Umbilical cord (tissue), 2 donors: Measurements from ENCODE around the gene CLCNKA. TPM values are rescaled to one million over a fixed set of nuclear protein-coding genes. Genes with fewer than 3 reads are reported as not detected.
A peak's percentile ranks its signal among the peaks of the same experiment; 100 is the strongest.
"Not testable (repeated sequence)": the region's sequence is repeated elsewhere in the genome, so short reads cannot be mapped to it uniquely, and the experiment has no call there.

Experiments used
- DNase-seq: peaks from one replicate; pipeline ENCODE4 v3.0.0-alpha.2; 2015; ENCODE audit warnings: low spot score
- total RNA-seq: library from RNA; depleted of rRNA; stranded (reverse); fragments of >200 nt; gene quantifications from one replicate; pipeline ENCODE4 v1.2.3, GENCODE V29; 2014; ENCODE audit warnings: low replicate concordance; ENCODE audit not compliant: insufficient read depth

The CLCNKA gene
- total RNA-seq, 1 donor from 2014 or later, result not detected

GRCh38 chr1:16042096-16042495 is 20.3 kb downstream of the CLCNKA start:
- no peak for DNase-seq

GRCh38 chr1:16042654-16043053 is 20.8 kb downstream of the CLCNKA start:
- not testable (repeated sequence) for DNase-seq

- DNase-seq, result no peak
These were observed 21.7 kb downstream of the CLCNKA start, which contains the start of gene CLCNKB for GRCh38 chr1:16043521-16043920. TSS of gene CLCNKB (plus strand) at chr1:16043782. CDS start at chr1:16044493, 711 bp downstream.

- no peak for DNase-seq
These were observed 22.1 kb downstream of the CLCNKA start for GRCh38 chr1:16043950-16044349.

GRCh38 chr1:16046842-16047241 is 25.0 kb downstream of the CLCNKA start:
- no peak for DNase-seq

GRCh38 chr1:16047791-16048475 is 26.1 kb downstream of the CLCNKA start:
- no peak for DNase-seq

GRCh38 chr1:16048573-16049189 is 26.8 kb downstream of the CLCNKA start:
- DNase-seq, result peak; percentile 84

- no peak for DNase-seq
These were observed 28.5 kb downstream of the CLCNKA start for GRCh38 chr1:16050328-16050727.

GRCh38 chr1:16051039-16051438 is 29.2 kb downstream of the CLCNKA start:
- no peak for DNase-seq

GRCh38 chr1:16051949-16052348 is 30.1 kb downstream of the CLCNKA start:
- not testable (repeated sequence) for DNase-seq

- no peak for DNase-seq
These were observed 32.1 kb downstream of the CLCNKA start for GRCh38 chr1:16053781-16054502.

GRCh38 chr1:16054598-16055540 is 33.0 kb downstream of the CLCNKA start:
- DNase-seq, result no peak

- peak; percentile 79 for DNase-seq
These were observed 34.0 kb downstream of the CLCNKA start for GRCh38 chr1:16055613-16056520.

GRCh38 chr1:16056521-16056912 is 34.7 kb downstream of the CLCNKA start:
- not testable (repeated sequence) for DNase-seq

- not testable (repeated sequence) for DNase-seq
These were observed 35.6 kb downstream of the CLCNKA start for GRCh38 chr1:16057314-16057915.

- DNase-seq, result not testable (repeated sequence)
These were observed 36.7 kb downstream of the CLCNKA start for GRCh38 chr1:16058394-16059120.

GRCh38 chr1:16061266-16061665 is 39.4 kb downstream of the CLCNKA start:
- DNase-seq, result no peak

- not testable (repeated sequence) for DNase-seq
These were observed 40.3 kb downstream of the CLCNKA start for GRCh38 chr1:16061989-16062686.

- DNase-seq, result not testable (repeated sequence)
These were observed 40.8 kb downstream of the CLCNKA start for GRCh38 chr1:16062687-16063075.
